TTC549 (cell line): ENCODE data around the gene CFL2.

Source experiments
- FAIRE-seq: peaks from 2 replicates; lab custom pipeline; 2012; peaks lifted over from hg19 to GRCh38; lab: Jason Lieb, UNC

The CFL2 gene

DNA sequence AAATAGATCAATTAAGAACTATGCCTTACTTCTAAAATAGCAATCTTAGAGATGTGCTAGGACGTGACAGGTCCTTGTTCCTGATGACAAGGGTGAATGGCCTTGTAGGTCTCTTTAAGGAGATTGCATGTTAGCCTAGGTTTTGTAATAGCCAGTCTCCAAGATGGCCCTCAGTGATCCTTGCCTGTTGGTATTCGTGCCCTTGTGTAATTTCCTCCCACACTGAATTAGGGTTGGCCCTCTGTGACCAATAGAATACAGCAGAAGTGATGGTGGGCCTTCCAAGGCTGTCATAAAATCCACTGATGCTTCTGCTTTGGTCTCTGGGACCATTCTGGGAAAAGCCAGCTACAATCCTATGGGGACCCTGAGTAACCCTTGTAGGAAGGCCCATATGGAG lies 46.3 kb downstream of the CFL2 start:
- FAIRE-seq, result no peak

DNA sequence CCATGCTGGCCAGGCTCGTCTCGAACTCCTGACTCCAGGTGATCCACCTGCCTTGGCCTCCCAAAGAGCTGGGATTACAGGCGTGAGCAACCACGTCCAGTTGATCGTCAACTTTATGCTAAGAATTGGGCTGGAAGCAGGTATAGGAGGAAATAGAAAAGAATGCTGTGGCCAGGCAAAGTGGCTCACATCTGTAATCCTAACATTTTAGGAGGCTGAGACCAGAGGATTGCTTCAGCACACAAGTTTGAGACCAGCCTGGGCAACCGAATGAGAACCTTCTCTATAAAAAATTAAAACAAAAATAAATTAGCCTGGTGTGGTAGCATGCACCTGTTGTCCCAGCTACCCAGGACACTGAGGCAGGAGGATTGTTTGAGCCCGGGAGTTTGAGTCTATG lies 47.4 kb downstream of the CFL2 start:
- FAIRE-seq, result no peak

DNA sequence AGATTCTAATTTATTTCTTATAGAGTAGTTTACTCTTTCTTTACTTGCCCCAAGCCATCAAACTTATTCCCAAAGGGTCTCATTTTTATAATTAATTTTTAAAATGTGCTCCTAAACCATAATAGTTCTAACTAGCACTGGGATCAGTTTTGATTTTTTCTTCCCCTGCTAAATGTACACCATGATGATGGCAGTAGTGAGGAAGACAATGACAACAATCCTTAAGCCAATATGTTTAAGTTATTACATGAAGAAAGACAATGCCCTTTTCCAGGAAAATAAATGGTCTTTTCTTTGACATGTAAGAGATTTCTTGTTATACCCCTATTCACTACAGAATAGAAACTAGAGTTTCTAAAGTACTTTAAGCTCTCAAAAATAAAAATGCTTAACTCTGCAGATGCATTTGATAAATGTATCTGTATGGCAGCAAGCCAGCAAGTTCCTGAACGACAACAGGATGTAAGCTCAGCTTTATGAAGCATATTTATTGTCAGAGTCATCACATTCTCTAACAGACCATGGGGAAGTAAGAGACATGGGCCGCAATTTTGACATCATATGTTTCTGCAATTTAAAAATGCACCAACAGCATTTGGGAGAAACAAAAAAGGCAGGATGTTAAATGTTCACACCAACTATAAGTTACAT lies 48.5 kb downstream of the CFL2 start:
- FAIRE-seq, result no peak

DNA sequence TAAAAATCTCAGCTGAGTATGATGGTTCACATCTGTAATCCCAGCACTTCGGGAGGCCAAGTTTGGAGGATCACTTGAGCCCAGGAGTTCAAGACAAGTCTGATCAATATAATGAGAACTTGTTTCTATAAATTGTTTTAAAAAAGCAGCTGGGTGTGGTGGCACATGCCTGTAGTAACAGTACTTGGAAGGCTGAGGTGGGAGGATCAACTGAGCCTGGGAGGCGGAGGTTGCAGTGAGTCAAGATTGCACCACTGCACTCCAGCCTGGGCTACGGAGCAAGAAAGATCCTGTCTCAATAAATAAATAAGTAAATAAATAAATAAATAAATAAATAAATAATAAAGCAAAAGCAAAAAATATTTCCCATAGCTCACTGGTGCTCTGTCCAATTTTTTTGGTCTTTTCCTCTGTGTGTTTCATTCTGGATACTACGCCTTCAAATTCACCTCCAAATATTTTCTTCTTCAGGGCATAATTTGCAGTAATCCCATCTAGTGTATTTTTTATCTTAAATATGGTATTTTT lies 51.8 kb downstream of the CFL2 start:
- no peak for FAIRE-seq

DNA sequence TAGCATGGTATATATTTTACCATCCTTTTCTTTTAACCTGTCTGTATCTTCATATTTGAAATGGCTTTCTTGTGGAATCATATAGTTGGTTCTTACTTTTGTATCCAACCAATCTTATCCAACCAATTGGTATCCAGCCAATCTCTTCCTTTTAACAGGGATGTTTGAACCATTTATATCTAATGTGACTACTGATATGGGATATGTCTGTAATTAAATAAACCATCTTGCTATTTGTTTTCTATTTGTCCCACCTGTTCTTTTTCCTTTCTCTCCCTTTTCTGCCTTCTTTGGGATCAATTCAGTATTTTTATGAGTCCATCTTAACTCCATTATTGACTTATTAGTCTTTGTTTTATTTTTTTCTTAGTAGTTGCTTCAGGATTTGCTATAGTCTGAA lies 53.6 kb downstream of the CFL2 start:
- no peak for FAIRE-seq
